Skeletal muscle tissue (tissue), 4 donors: ENCODE results near the gene GAP43. TPM values are rescaled to one million over a fixed set of nuclear protein-coding genes. Genes with fewer than 3 reads are reported as not detected.

Experiments used
- H3K27ac ChIP-seq: one replicate; pipeline ENCODE4 v1.7.0; 2013; ENCODE audit warnings: mild to moderate bottlenecking, low read depth, low read length, inconsistent platforms
- H3K27me3 ChIP-seq, 3 donors: one replicate each; pipeline ENCODE4 v1.7.0; 2013; ENCODE audit warnings: low read length in 3 of 3; ENCODE audit not compliant: control insufficient read depth in 3 of 3, insufficient read depth in 3 of 3
- H3K36me3 ChIP-seq, 3 donors: one replicate each; pipeline ENCODE4 v1.7.0; 2013; ENCODE audit warnings: low read length in 3 of 3; ENCODE audit not compliant: control insufficient read depth in 3 of 3, insufficient read depth in 3 of 3
- H3K4me1 ChIP-seq, 3 donors: one replicate each; pipeline ENCODE4 v1.7.0; 2013; ENCODE audit warnings: low read length in 3 of 3, mild to moderate bottlenecking in 3 of 3; ENCODE audit not compliant: control insufficient read depth in 3 of 3, insufficient read depth in 3 of 3
- H3K4me3 ChIP-seq, 3 donors: one replicate each; pipeline ENCODE4 v1.7.0; 2013; ENCODE audit warnings: low read length in 3 of 3
- H3K9ac ChIP-seq, 3 donors: one replicate each; pipeline ENCODE4 v1.7.0; 2013; ENCODE audit warnings: low read length in 3 of 3, mild to moderate bottlenecking in 3 of 3, moderate library complexity in 2 of 3, low read depth in 1 of 3
- H3K9me3 ChIP-seq, 3 donors: one replicate each; pipeline ENCODE4 v1.7.0; 2013; ENCODE audit warnings: low read length in 3 of 3; ENCODE audit not compliant: control insufficient read depth in 3 of 3
- total RNA-seq: library from RNA; depleted of rRNA; stranded (reverse); fragments of >200 nt; gene quantifications from one replicate; pipeline ENCODE4 v1.2.3, GENCODE V29; 2014
- donor health status: Osteomylitis.

GAP43 gene
- total RNA-seq, 1 donor from 2014 or later = 1.0 TPM

DNA sequence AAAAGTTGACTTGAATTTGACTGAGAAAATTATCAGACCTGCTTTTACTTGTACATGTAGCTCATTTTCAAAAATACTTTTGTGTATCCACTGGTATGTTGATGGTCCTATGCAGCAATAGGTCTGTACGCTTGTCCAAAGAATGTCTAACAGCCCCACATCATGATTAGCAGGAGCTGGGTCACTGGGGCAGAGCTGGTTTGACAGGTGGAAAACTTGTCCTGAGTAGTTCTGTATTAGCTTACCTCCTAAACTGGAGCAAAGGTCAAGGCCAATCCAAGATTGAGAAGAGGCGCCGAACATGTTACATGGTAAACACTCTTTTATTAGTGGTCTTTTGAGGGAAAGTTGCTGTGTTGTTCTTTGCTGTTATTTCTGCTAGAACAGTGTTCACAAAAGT lies 50.6 kb downstream of the GAP43 start:
- H3K4me1 ChIP-seq = peaks cover 0 to 2% (median 0%) of the 10 kb centered on the region in 3 donors
- H3K36me3 ChIP-seq = no peaks in the 10 kb centered on the region
- no peak overlapping the region for H3K4me3 ChIP-seq
- no peak overlapping the region for H3K9ac ChIP-seq
- H3K27me3 ChIP-seq = no peaks in the 10 kb centered on the region
- no peaks in the 10 kb centered on the region for H3K9me3 ChIP-seq
- H3K27ac ChIP-seq = no peak overlapping the region

GRCh38 chr3:115676336-115676735 lies 53.0 kb downstream of the GAP43 start:
- Histone ChIP-seq H3K9me3 (no peaks in the 10 kb centered on the region), H3K4me3 (no peak overlapping the region), H3K9ac (no peak overlapping the region), H3K36me3 (no peaks in the 10 kb centered on the region), H3K4me1 (peaks cover 0 to 2% (median 0%) of the 10 kb centered on the region in 3 donors), H3K27me3 (no peaks in the 10 kb centered on the region), H3K27ac (no peak overlapping the region)

DNA sequence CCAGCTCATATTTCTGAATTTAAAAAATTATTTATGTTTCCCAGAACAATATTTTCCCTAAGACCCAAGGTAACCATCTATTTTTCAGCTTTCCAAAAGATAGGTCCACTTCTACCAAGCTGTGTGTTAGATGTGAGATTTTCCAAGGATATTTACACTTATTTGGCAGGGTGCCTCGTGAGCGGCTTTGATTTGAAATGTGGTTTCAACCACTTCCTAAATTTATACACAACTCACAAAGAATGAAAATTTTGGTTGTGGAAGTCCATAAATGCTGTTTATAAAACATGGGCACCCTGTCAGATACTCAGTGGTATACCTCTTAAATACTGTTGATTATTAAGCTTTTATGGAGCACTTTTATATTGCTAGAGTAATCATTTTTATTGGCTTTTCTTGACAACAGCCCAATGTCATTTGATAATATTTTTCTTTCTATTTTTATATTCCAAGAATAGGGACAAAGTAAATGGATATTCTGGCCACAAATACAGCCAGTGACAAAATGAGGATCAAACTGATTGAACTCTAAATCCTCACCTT lies 57.6 kb downstream of the GAP43 start:
- H3K9ac ChIP-seq = no peak overlapping the region
- H3K4me1 ChIP-seq = no peaks in the 10 kb centered on the region
- H3K27me3 ChIP-seq = no peaks in the 10 kb centered on the region
- no peak overlapping the region for H3K27ac ChIP-seq
- H3K9me3 ChIP-seq = no peaks in the 10 kb centered on the region
- no peak overlapping the region for H3K4me3 ChIP-seq
- no peaks in the 10 kb centered on the region for H3K36me3 ChIP-seq

DNA sequence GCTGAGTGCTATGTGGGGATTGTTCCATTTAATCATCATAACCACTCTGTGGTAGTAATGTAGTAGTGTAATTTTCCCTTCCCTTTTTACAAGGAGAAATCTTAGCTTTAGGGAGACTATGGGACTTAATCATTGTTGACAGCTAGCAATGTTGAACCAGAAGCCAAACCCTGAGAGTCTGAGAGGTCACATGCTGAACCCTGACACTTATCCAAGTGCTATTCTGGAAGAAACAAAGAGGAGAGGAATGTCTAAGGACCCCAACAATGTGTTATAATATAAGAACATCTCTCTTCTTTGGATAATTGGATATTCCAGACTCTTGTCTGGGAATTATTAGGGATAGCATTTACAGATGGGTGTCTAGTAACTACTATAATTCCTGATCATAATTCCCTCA lies 58.4 kb downstream of the GAP43 start:
- no peak overlapping the region for H3K4me3 ChIP-seq
- no peak overlapping the region for H3K27ac ChIP-seq
- no peaks in the 10 kb centered on the region for H3K9me3 ChIP-seq
- H3K27me3 ChIP-seq = no peaks in the 10 kb centered on the region
- H3K4me1 ChIP-seq = no peaks in the 10 kb centered on the region
- no peaks in the 10 kb centered on the region for H3K36me3 ChIP-seq
- H3K9ac ChIP-seq = no peak overlapping the region

DNA sequence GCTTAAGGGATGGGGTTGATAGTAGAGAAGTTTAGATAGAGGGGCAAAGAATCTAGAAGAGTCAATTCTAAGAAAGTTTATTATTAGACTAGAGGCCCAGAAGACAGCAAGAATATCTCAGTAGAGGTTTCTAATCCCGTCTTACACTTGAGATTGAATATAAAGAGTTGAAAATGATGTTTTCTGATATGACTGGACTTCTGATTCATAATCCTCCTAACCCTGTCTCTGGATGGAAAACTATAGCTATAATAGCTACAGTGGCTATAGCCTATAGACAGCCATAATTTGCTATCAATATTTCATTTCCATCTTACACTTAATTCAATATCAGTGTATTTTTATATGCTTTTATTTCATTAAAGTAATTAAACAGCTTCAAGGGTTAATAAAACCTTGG lies 60.0 kb downstream of the GAP43 start:
- Histone ChIP-seq H3K4me3 (no peak overlapping the region), H3K36me3 (no peaks in the 10 kb centered on the region), H3K9me3 (no peaks in the 10 kb centered on the region), H3K4me1 (no peaks in the 10 kb centered on the region), H3K27ac (no peak overlapping the region), H3K27me3 (no peaks in the 10 kb centered on the region), H3K9ac (no peak overlapping the region)

DNA sequence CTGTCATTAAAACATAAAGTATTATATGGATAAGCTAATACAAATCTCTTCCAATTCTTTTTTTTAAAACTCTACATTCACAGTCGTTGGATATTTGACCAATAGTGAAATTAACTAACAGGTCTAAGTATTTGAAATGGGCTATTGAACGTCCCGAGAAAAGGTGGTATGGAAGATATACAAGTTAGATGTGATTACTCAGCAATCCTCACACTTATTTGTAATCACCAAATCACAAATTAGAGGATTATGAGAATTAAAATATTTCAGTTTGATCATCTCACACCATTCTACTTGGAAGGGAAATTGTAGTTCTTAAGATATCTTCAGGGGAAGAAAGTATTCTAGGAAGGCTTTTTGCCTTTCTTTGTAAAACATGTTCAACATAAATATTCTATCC lies 60.5 kb downstream of the GAP43 start:
- no peaks in the 10 kb centered on the region for H3K27me3 ChIP-seq
- no peak overlapping the region for H3K27ac ChIP-seq
- no peaks in the 10 kb centered on the region for H3K36me3 ChIP-seq
- H3K4me1 ChIP-seq = no peaks in the 10 kb centered on the region
- H3K9ac ChIP-seq = no peak overlapping the region
- no peaks in the 10 kb centered on the region for H3K9me3 ChIP-seq
- no peak overlapping the region for H3K4me3 ChIP-seq

- no peaks in the 10 kb centered on the region for H3K27me3 ChIP-seq
- no peak overlapping the region for H3K27ac ChIP-seq
- H3K4me3 ChIP-seq = no peak overlapping the region
- no peak overlapping the region for H3K9ac ChIP-seq
- no peaks in the 10 kb centered on the region for H3K36me3 ChIP-seq
- no peaks in the 10 kb centered on the region for H3K4me1 ChIP-seq
- H3K9me3 ChIP-seq = no peaks in the 10 kb centered on the region
These were observed 61.8 kb downstream of the GAP43 start for GRCh38 chr3:115685097-115685496.

DNA sequence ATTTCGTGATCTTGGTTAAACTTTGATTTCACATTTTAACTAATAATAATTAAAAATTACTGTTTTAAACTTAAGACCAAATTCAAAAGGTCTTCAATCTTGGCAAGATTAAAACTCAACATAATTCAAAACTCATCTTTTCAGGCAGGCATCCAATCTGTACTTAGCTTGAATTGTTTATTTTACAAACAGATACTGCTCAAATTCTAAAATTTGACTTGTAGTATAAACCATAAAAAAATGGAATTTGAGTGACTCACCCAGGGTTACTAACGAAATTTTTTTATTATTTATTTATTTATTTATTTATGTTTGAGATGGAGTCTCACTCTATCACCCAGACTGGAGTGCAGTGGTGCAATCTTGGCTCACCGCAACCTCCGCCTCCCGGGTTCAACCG lies 64.4 kb downstream of the GAP43 start:
- no peaks in the 10 kb centered on the region for H3K27me3 ChIP-seq
- H3K4me3 ChIP-seq = no peak overlapping the region
- H3K9me3 ChIP-seq = no peaks in the 10 kb centered on the region
- no peaks in the 10 kb centered on the region for H3K4me1 ChIP-seq
- no peak overlapping the region for H3K27ac ChIP-seq
- H3K36me3 ChIP-seq = no peaks in the 10 kb centered on the region
- no peak overlapping the region for H3K9ac ChIP-seq

- H3K27ac ChIP-seq = no peak overlapping the region
These were observed 65.1 kb downstream of the GAP43 start for GRCh38 chr3:115688418-115688817.

DNA sequence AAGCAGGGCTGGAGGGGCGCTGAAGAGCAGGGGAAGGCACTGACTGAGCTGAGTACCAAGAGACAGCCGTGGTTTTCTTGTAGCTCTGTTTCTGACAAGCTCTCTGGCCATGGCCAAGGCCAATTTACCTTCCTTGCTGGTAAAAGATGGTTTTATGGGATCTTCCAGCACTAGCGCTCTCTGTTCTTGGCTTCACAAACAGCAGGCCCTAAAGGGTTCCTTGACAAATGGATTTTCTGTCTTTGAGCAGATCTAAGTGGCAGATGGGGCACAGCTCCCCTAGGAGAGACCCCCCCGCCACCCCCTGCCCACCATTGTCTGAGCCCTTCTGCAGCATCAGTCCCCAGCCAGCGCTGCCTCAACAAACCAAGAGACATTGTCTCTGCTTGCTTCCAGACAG lies 66.6 kb downstream of the GAP43 start:
- Histone ChIP-seq H3K36me3 (no peaks in the 10 kb centered on the region), H3K4me1 (no peaks in the 10 kb centered on the region), H3K27ac (no peak overlapping the region), H3K9ac (no peak overlapping the region), H3K9me3 (no peaks in the 10 kb centered on the region), H3K27me3 (no peaks in the 10 kb centered on the region), H3K4me3 (no peak overlapping the region)

More at GRCh38 chr3:115688418-115688817, 65.1 kb downstream of the GAP43 start:
- Histone ChIP-seq H3K4me1 (no peaks in the 10 kb centered on the region), H3K36me3 (no peaks in the 10 kb centered on the region), H3K9ac (no peak overlapping the region), H3K4me3 (no peak overlapping the region), H3K27me3 (no peaks in the 10 kb centered on the region), H3K9me3 (no peaks in the 10 kb centered on the region)

DNA sequence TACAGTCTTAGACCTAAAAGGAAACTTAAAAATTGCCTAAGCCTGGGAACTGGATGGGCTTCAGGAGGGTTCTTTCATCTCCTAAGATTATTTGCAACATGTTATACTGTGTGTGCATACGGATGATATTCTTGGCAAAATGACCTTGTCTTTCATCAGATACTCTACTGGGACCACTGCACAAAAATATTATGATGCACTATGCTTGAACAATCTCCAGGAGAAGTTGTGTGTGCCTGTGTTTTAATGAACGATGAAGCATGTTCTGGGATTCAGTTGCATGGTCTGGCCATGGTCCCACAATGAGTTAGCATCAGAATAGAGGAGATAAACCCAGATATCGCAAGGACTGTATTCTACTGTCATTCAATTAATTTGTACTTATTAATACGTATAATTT lies 68.7 kb downstream of the GAP43 start:
- no peak overlapping the region for H3K4me3 ChIP-seq
- no peaks in the 10 kb centered on the region for H3K9me3 ChIP-seq
- H3K27ac ChIP-seq = no peak overlapping the region
- no peak overlapping the region for H3K9ac ChIP-seq
- H3K36me3 ChIP-seq = no peaks in the 10 kb centered on the region
- H3K4me1 ChIP-seq = no peaks in the 10 kb centered on the region
- H3K27me3 ChIP-seq = no peaks in the 10 kb centered on the region
